Endothelial cell (in vitro differentiated cells): ENCODE measurements around the gene SMIM12. TPM values are rescaled to one million over a fixed set of nuclear protein-coding genes. Genes with fewer than 3 reads are reported as not detected.

Source experiments
- DNase-seq: peaks from one replicate; pipeline ENCODE4 v3.0.0; 2021; ENCODE audit warnings: low spot score
- H3K27ac Mint-ChIP-seq: one replicate; pipeline ENCODE4 v1.8.0; 2021; ENCODE audit warnings: mixed read lengths, inconsistent platforms; ENCODE audit not compliant: unreplicated experiment
- H3K27me3 Mint-ChIP-seq: one replicate; pipeline ENCODE4 v1.8.0; 2021; ENCODE audit warnings: mild to moderate bottlenecking, moderate library complexity, mixed read lengths, inconsistent platforms; ENCODE audit not compliant: unreplicated experiment
- H3K36me3 Mint-ChIP-seq: one replicate; pipeline ENCODE4 v1.8.0; 2021; ENCODE audit warnings: mild to moderate bottlenecking, low read depth, mixed read lengths, inconsistent platforms; ENCODE audit not compliant: unreplicated experiment
- H3K4me1 Mint-ChIP-seq: one replicate; pipeline ENCODE4 v1.8.0; 2021; ENCODE audit warnings: mild to moderate bottlenecking, mixed read lengths, inconsistent platforms; ENCODE audit not compliant: unreplicated experiment
- H3K4me3 Mint-ChIP-seq: one replicate; pipeline ENCODE4 v1.8.0; 2021; ENCODE audit warnings: mild to moderate bottlenecking, mixed read lengths, inconsistent platforms; ENCODE audit not compliant: unreplicated experiment
- H3K9me3 Mint-ChIP-seq: one replicate; pipeline ENCODE4 v1.8.0; 2021; ENCODE audit warnings: mixed read lengths, inconsistent platforms; ENCODE audit not compliant: unreplicated experiment
- total RNA-seq: library from RNA; stranded (reverse); fragmentation: NEBNext Ultra II Directional; extraction: Animal tissue kit (Norgen Biotek cat#: 25700); gene quantifications from one replicate; pipeline ENCODE4 v1.2.1, GENCODE V29; 2021; ENCODE audit not compliant: unreplicated experiment
- TF ChIP-seq, protein P1 (sequence below): fragments of 200-600 bp; sonication (generic); IDR thresholded peaks from one replicate; pipeline ENCODE4 v1.5.0; 2021; ENCODE audit warnings: antibody characterized with exemption; ENCODE audit not compliant: unreplicated experiment

Gene SMIM12
- total RNA-seq, 1 donor from 2014 or later, result 84.4 TPM

DNA sequence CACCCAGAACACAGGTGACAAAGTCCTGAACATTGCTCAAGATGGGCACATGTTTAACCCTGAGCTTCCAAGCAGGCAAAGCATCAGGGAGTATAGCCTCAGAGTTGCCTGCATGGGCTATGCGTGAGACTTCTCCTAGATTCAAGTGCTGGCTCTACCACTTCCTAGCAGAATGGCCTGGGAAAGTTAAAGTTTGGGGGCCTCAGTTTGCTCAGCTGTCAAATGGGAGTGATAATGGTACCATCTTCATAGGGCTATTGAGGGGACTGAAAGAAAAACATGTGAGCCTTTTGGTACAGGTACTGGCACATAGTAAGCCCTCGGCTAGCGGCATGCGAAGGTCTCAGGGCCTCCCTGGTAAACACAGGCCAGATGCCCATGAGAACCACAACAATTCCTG lies 28.0 kb upstream of the SMIM12 start:
- DNase-seq, result no peak
- TF ChIP-seq, protein P1, sequence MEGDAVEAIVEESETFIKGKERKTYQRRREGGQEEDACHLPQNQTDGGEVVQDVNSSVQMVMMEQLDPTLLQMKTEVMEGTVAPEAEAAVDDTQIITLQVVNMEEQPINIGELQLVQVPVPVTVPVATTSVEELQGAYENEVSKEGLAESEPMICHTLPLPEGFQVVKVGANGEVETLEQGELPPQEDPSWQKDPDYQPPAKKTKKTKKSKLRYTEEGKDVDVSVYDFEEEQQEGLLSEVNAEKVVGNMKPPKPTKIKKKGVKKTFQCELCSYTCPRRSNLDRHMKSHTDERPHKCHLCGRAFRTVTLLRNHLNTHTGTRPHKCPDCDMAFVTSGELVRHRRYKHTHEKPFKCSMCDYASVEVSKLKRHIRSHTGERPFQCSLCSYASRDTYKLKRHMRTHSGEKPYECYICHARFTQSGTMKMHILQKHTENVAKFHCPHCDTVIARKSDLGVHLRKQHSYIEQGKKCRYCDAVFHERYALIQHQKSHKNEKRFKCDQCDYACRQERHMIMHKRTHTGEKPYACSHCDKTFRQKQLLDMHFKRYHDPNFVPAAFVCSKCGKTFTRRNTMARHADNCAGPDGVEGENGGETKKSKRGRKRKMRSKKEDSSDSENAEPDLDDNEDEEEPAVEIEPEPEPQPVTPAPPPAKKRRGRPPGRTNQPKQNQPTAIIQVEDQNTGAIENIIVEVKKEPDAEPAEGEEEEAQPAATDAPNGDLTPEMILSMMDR, result no peak
- peaks cover 12% of the 10 kb centered on the region for H3K36me3 Mint-ChIP-seq
- peaks cover 5% of the 10 kb centered on the region for H3K9me3 Mint-ChIP-seq
- no peak overlapping the region for H3K4me3 Mint-ChIP-seq
- H3K27me3 Mint-ChIP-seq, result peaks cover 12% of the 10 kb centered on the region
- peaks cover 2% of the 10 kb centered on the region for H3K4me1 Mint-ChIP-seq
- H3K27ac Mint-ChIP-seq, result no peak overlapping the region

DNA sequence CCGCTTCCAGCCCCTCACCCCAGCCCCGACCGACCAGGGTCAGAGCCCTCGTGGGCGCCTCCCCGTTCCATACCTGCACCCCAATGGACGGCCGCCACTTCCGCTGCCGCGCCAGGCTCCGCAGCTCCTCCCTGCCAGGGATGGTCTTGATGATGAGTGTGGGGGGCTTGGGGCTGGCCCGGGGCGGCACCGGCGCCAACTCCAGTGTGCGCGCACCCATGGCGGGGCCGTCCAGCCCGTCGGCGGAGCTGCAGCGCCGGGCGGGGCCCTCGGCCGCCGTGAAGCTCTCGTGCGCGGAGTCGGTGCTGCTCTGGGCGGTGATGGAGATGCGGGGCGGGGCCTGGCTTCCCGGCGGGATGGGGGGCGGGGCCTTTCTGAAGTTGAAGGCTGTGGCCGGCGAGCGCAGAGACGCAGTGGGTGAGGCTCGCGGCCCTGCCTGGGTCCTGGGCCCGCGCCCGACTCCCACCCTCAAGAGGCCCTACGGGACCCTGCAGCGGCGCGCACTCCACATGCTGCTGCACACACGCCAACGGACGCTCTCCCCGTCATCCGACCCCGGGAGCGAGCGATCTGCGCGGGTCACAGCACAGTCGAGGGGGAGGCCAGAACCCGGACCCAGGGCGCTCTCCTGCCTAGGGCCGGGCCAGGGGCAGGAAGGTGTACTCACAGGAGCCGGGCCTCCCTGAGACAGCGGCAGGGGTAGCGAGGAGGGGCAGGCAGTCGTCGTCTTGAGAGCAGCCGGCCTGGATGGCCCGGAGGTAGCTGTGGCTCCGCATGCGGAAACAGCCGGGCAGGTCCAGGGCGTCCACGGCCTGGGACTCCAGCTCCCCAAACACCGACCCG lies 26.1 kb upstream of the SMIM12 start:
- TF ChIP-seq, protein P1, result no peak
- Mint-ChIP-seq H3K4me3 (no peak overlapping the region), H3K4me1 (peaks cover 2% of the 10 kb centered on the region), H3K27ac (no peak overlapping the region), H3K9me3 (no peaks in the 10 kb centered on the region), H3K36me3 (peaks cover 6% of the 10 kb centered on the region), H3K27me3 (peaks cover 12% of the 10 kb centered on the region)
- peak; percentile 56 for DNase-seq

DNA sequence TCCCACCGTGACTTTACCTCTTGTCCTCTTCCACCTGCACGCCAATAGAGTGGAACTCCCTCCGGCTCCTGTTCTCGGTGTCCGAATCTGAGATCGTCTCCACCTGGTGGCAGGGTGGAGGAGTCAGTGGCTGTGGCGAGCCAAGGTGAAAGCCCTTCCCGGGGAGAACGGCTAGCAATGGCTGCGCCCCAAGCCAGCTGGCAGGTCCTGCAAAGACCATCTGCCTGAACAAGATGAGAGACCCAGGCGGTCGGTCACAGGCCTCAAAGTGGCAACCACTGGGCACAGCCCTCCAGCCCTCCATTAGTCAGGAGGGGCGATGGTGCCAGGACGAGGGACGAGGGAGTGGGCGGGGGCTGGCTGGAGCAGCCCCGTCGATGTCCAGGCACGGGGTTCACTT lies 25.4 kb upstream of the SMIM12 start:
- Mint-ChIP-seq H3K9me3 (no peaks in the 10 kb centered on the region), H3K4me3 (no peak overlapping the region), H3K27ac (no peak overlapping the region), H3K4me1 (peaks cover 2% of the 10 kb centered on the region), H3K36me3 (peaks cover 6% of the 10 kb centered on the region), H3K27me3 (peaks cover 12% of the 10 kb centered on the region)
- DNase-seq, result no peak
- TF ChIP-seq, protein P1, result peak; percentile 20

DNA sequence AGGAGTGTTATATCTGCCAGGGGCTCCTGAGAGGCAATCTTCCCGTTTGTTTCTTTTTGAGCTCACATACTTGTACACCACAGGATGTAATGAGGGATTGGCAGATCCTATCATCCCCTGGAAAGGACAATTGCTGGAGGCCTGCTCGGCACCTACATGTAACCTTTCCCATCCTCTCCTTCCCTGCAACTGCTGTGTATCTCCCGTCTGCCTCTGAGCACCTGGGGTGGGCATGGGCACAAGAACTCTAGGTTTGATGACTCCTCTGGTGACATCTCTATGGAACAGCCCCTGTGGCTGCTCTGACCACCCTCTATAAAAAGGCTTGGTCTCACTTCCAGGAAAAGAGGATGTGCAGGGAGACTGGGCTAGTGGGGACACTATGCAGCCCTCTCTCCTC lies 25.0 kb upstream of the SMIM12 start:
- H3K9me3 Mint-ChIP-seq, result no peaks in the 10 kb centered on the region
- peaks cover 2% of the 10 kb centered on the region for H3K4me1 Mint-ChIP-seq
- H3K27me3 Mint-ChIP-seq, result peaks cover 12% of the 10 kb centered on the region
- TF ChIP-seq, protein P1, result no peak
- peaks cover 6% of the 10 kb centered on the region for H3K36me3 Mint-ChIP-seq
- no peak for DNase-seq
- no peak overlapping the region for H3K27ac Mint-ChIP-seq
- no peak overlapping the region for H3K4me3 Mint-ChIP-seq

DNA sequence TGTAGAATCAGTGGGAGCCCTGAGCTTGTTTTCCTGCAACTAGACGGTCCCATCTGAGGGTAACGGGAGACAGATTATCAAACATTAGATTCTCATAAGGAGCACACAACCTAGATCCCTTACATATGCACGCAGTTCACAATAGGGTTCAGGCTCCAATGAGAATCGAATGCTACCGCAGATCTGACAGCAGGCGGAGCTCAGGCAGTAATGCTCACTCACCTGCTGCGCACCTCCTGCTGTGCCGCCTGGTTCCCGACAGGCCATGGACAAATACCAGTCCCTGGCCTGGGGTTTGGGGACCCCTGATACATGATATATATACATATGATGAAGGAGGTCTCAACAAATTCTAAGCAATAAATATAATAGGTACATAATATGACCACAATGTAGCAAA lies 19.7 kb upstream of the SMIM12 start:
- DNase-seq, result no peak
- no peak overlapping the region for H3K4me3 Mint-ChIP-seq
- H3K9me3 Mint-ChIP-seq, result no peaks in the 10 kb centered on the region

More for the DNA sequence above, 19.7 kb upstream of the SMIM12 start:
- Mint-ChIP-seq H3K36me3 (peaks cover 6% of the 10 kb centered on the region), H3K27ac (no peak overlapping the region), H3K27me3 (peaks cover 4% of the 10 kb centered on the region), H3K4me1 (no peaks in the 10 kb centered on the region)
- TF ChIP-seq, protein P1, result no peak
